HG02610 (cell line): ENCODE results near the gene OR52E6.

Source experiments
- ATAC-seq: cut with Tn5 transposase; IDR thresholded peaks from one replicate; pipeline ENCODE4 v1.9.1; 2021; ENCODE audit warnings: mild to moderate bottlenecking, moderate library complexity; ENCODE audit not compliant: unreplicated experiment

Gene OR52E6

DNA sequence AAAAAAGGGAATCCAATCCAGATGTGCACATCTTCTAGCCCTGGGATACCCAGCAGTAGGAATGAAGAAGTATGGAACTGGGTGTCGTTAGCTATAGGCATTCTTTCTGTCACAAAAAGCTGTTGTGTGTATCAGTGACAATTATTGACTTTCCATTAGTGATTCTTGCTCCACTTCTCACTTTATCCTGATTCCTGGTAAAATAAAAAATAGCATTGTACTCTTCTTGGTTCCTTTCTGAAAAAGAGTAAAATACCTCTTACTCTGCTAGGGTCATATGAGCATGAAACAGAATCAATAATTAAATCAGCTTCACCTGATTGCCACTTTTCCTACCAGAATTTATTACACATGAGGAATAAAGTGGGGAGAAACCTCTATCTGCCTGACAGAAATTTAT lies at the start of gene OR52E6:
Gene OR52E6, minus strand, starts transcription at position 101 of the 400 bp plus-strand sequence. Its CDS starts 0 bp downstream, at position 101.
- ATAC-seq, result no peak

DNA sequence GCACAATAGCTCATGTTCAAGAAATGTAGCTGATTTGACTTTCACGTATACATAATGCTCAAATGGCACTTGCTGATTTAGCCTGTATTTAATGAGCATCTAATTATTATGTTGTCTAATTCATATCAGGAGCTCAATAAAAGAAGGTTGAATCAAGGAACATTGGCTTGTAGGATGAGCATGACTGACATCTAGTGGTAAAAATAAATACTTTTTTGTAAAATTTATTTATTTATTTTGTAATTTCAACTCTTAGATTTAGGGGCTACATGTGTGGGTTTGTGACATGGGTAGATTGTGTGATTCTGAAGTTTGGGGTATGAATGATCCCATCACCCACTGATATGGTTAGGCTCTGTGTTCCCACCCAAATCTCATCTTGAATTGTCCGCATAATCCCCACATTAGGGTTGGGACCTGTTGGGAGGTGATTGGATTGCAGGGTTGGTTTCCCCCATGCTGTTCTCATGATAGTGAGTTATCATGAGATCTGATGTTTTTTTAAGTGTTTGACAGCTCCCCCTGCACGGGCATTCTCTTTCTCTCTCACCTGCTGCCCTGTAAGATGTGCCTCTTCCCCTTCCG lies 49.6 kb upstream of the OR52E6 start:
- no peak for ATAC-seq

DNA sequence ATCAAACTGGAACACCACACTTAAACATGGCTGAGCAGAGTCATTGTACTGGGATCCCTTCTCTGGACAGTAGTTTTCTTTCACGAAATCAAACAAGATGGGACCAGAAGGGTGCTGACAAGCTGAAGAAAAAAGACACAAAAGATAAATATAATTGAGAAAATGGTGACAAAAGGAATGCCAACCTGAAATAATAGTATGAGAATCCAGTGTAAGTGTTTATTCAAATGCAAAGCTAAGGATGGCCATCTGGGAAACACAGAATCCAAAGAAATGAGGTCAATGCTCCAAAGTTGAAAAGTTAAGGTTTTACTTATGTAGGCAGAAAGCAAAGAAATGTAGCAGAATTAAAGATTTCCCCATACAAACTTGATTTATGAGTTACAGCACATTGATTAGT lies 46.0 kb upstream of the OR52E6 start:
- ATAC-seq, result no peak

DNA sequence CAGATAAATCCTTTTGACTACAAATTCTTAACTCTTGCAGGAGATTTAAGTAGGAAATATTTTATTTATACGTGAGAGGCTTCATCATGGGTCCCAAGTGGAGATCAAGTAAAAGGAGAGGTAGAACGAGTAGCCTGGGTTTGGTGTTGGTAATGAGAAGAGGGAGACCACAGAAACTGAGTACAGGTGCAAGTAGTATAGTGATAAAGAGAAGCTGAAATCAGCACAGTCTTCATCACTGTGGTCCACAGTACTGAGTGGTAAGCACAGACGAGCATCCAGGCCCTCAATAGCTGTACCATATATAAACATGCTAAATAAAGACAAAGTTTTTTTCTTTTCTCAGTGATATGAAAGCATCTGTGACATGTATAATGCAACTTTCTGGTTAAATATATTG lies 45.5 kb upstream of the OR52E6 start:
- no peak for ATAC-seq

DNA sequence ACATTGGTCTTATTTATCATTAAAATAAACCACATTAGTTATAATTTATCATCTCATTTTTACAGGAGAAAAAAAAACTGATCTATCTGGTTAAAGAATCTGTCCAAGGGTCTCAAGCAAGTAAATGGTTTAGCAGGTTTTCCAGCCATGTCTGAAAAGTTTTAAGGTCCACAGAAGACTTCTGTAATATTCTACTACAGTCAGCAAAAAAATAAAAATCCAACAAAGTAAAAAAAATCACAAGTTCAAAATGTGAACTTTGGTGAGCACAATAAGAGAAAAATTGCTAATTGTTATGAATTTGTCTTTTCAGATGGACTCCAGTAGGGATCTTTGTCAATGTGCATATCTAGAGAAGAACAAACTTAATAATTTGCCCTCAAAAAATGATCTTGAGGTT lies 40.1 kb upstream of the OR52E6 start:
- ATAC-seq, result no peak

DNA sequence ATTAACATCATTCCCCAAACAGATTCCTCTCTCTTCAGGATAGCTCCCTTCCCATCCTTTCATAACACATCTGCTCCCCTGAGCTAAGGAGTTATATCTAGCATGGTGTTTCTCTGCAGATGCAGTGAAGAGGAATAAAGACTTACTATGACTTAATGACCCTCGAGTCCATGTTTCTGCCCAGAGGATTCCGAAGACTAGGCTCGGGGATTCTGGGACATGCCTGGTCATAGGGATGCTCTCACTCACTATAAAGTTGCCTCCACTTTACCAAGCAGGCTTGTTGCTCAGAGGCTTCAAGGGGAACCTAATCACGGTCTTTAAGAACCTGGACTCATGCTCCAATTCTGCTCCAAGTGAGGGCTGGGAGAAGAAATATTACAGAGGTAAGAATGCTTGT lies 38.6 kb upstream of the OR52E6 start, which contains the start of gene OR52E4:
Gene OR52E4, plus strand, starts transcription at position 301 of the 400 bp plus-strand sequence. CDS start 3,664 bp downstream, outside the sequence.
- ATAC-seq, result no peak

DNA sequence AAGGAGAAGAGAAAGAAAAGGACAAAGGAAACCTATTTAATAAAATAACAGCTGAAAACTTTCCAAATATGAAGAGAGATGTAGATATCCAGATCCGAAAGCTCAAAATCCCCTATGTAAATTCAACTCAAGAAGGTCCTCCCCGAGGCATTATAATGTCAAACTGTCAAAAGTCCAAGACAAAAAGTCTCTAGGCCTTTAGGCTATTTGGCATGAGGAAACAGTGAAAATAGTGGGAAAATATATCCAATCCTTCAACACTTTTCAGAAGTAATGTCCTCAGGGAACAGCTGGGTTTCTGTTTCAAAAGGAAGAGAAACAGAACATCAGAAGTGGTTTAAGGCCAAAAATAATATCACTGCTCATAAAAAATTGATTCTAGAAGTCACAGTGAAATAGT lies 36.9 kb upstream of the OR52E6 start:
- no peak for ATAC-seq

DNA sequence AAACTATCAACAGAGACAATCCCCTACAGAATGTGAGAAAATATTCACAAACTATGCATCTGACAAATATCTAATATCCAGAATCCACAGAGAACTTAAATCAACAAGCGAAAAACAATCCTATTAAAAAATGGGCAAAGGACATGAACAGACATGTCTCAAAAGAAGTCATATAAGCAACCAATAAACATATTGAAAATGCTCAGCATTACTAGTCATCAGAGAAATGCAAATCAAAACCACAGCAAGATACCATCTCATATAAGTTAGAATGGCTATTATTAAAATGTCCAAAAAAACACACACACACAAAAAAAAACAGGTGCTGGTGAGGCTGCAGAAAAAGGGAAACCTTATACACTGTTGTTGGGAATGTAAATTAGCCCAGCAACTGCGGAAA lies 24.1 kb upstream of the OR52E6 start:
- no peak for ATAC-seq

DNA sequence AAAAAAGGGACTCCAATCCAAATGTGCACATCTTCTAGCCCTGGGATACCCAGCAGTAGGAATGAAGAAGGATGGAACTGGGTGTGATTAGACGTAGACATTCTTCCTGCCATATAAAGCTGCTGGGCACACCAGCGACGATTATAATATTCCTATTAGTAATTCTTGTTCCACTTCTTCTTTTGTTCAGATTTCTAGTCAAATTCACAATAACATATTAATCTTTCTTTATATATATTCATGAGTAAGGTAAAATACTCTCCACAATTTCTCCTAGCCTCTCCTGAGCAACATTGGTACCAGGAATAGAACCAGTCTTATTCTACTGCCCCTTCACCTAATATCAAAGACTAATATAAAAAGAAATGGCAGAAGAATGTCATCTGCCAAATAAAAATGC lies 15.9 kb upstream of the OR52E6 start, which contains the start of gene OR52E8:
Gene OR52E8, minus strand, starts transcription at position 101 of the 400 bp plus-strand sequence. Its CDS starts 0 bp downstream, at position 101.
- no peak for ATAC-seq

DNA sequence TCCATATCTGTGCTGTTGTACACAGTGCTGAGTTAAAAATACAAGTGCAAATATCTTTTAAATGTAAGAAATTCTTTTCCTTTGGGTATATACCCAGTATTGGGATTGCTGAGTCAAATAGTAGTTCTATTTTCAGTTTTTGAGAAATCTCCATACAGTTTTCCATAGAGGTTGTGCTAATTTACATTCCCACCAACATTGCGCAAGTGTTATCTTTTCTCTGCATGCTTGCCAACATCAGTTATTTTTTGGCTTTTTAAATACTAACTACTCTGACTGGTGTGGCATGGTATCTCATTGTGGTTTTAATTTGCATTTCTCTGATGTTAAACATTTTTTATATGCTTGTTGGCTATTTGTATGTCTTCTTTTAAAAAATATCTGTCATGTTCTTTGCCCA lies 9.3 kb upstream of the OR52E6 start:
- ATAC-seq, result no peak

DNA sequence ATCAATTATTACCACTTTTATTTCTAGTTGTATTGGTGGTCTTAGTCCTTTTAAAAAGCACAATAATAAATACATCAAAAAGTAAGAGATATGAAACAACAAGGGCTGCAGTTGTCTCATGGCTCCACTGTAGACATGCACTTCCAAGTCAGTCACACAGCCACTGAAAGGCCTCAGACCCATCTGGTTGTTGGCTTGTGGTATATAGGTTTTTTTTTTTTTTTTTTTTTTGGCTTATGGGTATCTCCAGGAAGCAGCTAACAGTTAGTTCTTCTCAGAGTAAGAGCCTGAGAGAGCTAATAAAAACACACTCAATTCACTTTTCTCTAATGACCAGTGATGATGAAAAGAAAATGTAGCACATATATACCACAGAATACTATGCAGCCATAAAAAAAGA lies 6.0 kb upstream of the OR52E6 start:
- no peak for ATAC-seq

DNA sequence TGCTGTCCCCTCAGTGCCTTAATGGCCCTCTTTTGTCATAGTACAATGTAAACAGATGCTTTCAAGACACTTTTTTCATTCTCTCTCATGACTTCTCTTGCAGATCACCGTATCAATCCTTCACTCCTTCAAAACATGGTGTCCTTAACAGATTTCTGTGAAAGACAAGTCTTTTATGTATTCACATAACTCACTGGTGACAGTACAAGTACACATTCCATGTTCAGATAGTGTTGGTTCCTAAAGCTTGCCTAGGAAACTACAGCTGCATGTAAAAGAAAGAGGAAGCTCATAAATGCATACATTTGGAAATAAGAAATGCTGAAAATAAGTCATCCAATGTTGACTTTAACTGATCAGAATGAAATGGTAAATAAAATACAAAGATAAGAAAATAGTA lies 5.0 kb upstream of the OR52E6 start:
- ATAC-seq, result no peak

DNA sequence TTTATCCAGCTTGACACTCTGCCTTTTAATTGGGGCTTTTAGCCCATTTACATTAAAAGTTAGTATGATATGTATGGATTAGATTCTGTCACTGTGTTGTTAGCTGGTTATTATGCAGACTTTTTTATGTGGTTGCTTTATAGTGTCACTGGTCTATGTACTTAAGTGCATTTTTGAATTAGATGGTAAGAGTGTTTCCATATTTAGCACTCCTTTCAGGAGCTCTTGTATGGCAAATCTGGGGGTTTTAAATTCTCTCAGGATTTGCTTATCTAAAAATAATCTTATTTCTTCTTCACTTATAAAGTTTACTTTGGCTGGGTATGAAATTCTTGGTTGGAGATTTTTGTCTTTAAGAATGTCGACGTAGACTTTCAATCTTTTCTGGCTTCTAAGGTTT lies 4.0 kb downstream of the OR52E6 start:
- no peak for ATAC-seq

DNA sequence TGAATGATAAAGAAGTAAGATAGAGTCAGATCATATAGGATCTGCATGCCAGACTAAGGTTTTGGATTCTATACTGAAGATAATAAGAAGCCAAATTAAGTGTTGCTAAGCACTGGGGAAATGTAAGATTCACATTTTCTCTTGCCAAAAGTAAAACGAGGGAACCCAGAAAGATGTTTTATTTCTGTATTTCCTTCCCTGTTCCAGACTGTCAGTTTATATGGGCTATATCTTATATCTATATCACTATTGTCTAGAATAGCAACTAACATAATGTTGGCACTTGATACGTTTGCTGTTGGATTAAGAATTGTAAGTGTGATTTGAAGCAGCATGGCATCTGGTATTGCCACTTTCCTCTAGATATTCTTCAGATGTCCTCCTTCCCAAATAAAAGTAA lies 8.3 kb downstream of the OR52E6 start:
- ATAC-seq, result no peak

DNA sequence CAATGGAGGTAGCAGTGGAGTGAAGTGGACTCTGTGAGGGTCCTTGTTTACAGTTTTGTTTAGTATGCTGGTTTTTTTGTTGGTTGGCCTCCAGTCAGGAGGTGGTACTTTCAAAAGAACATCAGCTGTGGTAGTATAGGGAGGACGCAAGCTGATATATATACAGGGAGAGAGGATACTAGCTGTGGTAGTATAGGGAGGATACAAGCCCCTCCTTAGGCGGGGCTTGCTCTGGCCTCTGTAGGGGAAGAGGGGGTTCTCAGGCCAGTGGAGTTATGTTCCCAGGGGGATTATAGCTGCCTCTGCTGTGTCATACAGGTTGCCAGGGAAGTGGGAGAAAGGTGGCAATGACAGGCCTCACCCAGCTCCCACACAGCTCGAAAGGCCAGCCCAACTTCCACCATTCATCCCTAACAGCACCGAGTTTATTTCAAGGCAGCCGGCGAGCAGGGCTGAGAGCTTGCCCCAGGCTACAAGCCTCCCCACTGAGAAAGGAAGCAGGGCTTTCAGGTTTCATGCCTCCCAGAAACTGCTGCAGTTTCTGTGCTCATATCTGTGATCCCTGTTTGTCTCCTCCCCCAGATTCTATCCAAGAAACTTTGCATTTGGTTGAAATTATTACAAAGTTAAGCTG lies 10.4 kb downstream of the OR52E6 start:
- no peak for ATAC-seq

DNA sequence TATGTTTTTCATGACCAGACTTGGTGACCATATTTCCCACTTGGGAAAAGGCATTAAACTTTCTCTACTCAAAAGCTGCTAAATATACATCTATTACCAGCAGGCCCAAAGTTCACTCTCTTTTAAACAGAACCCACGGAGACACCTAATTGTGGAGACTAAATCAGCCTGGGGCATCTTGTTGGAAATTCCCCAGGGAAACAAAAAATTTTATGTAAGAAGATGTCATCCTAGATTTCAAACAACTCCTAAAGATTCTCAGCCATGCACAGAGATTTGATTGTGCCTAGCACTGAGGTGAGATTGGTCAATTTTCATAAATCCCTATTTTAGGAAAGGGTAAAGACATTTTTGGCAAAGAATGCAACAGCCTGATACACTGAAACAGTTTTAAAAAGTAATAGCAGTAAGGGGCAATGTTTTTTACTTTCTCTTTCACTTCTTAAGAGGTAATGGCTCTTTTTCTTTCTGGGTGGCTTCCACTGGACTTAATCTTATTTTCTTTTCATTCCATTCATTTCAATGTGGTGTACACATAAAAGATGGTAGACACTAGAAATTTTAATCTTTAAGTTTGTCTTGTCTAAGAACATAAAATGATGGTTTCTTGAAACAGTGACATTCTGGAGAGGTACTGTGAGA lies 23.3 kb downstream of the OR52E6 start:
- peak; percentile 56 for ATAC-seq

DNA sequence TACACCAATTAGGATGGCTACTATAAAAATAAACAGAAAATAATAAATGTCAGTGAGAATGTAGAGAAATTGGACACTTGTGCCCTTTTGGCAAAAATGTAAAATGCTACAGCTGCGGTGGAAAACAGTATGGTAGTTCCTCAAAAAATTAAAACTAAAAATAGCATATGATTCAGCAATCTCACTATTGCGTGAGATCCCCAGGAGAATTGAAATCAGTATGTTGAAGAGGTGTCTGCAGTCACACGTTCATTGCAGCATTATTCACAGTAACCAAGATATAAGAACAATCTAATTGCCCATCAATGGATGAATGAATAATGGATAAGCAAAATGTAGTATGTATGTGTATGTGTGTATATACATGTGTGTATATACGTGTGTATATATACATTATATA lies 26.2 kb downstream of the OR52E6 start:
- ATAC-seq, result no peak

DNA sequence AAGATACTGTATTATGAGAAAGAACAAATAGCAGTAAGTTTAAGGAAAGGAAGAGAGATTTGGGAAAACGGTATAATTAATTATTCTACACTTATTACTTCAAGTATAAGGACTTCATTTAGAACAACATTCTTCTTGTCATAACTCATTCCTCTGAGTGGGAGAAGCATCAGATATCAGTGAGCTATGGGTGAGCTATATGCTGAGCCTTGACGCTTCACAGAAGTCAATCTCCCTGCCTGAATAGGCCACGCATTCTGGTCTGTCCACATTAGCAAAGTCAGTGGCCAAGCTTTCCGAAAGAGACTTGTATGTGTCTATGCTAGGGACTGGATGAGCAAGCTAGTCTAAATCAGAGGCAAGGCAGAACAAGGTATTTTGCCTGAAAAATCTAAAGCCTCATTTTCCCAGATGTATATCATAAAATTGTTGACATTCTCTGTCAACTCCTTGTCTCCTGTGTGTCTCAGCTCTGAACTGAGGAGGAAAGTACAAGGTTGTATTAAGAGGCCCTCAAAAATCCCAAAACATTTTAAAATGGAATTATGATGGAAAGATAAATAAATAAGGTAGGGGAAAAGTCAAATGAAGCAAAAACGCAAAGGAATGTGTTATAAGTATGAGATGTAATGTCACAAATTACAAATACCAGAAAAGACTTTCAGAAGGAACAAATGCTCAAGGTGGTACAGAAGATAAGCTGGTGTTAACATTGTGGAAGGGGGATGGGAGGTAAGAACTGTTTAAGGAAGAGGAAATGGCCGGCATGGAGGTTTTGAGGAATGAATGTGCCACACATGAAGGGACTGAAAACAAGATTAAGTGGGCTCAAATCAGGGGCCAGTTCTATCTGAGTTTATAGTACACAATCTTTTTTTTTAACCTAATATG lies 31.5 kb downstream of the OR52E6 start:
- ATAC-seq, result no peak

DNA sequence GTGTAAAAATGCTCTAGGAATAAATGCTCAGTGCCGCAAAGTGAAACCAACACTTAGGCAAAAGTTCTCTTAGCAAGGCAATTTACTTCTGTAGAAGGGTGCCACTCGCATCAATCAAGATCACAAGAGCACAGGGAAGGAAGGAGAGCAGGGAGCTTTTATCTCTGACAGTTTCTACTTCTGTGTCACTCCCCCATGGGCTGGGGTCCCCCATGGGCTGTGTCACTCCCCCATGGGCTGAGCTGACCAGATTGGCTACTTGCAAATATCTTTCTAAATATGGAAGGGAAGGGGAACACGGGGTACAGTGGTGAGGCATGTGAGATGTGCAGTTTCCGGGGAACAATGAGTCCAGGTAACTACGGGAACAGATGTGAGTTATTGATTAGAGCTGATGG lies 32.6 kb downstream of the OR52E6 start:
- peak; percentile 38 for ATAC-seq

DNA sequence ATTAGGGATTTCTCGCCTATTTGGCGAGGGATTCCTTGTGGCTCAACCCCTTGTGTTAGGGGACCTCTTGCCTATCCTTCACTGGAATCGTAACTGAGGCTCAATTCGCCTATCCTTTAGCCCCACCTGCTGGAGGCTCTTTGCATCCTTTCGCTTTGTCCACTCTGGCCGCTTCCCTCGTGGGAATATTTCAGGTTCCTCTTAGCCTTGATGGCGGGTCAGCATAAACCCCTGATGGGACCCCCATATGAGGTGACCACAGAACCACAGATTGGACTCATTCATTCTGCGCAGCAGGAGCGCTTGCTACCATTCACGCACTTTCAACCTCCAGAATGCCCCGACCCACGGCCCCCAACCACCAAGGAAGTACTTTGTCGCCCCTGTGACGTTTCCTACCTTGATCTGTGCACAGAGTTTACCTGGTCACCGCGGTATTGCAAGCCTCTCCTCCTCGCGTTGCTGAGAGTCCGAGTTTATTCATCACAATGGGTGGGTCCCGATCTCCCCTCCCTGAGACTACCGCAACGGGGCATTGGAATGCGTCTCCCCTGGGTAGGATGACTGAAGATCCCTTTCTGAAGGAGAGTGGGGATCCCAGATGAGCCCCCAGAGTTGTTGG lies 33.1 kb downstream of the OR52E6 start, which contains the start of gene OR52N2:
Gene OR52N2, plus strand, starts transcription at position 425 of the 622 bp plus-strand sequence. CDS start 11,412 bp downstream, outside the sequence.
- peak; percentile 95 for ATAC-seq

DNA sequence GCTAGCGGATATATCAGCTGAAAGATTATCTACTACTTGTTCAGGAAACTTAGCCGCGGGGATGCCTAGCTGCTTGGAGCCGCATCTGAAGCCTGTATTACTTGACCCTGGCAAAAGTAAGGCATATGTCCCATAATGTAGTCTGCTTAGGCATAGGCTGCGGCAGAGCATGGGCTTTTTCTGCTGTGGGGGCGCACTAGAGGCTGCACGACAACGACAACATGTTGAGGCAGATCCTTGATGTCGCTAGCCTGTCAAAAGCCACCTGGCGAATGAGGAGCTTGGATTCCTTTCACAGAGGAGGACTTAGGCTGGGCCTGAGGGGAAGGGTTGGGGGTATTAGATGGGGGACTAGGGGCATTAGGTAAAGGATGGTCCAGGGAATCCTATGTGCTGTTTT lies 34.1 kb downstream of the OR52E6 start:
- ATAC-seq, result no peak
